Fibroblast of villous mesenchyme (primary cell): Measurements from ENCODE around the gene SEMA5A. TPM values are rescaled to one million over a fixed set of nuclear protein-coding genes. Genes with fewer than 3 reads are reported as not detected.

ENCODE experiments used
- DNase-seq: peaks from one replicate; pipeline ENCODE4 v3.0.0-alpha.2; 2010; ENCODE audit warnings: low read depth
- H3K4me3 ChIP-seq: 2 replicates; pipeline ENCODE4 v1.5.1; 2011; ENCODE audit warnings: low read depth, mild to moderate bottlenecking, low read length
- total RNA-seq: library from RNA; depleted of rRNA; stranded (reverse); fragments of >200 nt; gene quantifications from 2 replicates; pipeline ENCODE4 v1.2.3, GENCODE V29; 2012
- TF ChIP-seq, protein P1 (sequence below): IDR thresholded peaks from 2 replicates; pipeline ENCODE4 v1.5.1; 2012; ENCODE audit warnings: low read depth, mild to moderate bottlenecking, low read length; ENCODE audit not compliant: insufficient read depth

Gene SEMA5A
- total RNA-seq, 1 donor, result 72.5 TPM

DNA sequence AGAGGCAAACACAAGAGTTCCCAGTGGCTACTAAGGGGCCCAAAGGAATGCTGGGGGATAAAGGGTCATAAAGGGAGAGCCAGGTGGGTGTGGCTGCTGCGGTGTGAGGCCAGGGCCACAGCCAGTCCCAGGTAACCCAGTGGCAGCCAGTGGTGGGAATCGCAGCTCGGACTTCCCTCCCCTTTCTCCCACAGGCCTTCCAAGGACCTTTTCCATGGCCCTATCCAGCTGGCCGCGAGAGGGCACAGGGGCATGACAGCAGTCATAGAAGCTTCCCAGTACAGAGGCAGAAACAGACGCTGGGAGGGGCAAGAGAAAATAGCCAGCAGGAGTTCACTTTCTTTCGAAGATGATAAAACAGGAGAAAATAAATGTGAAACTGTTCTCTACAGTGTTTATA, 257.6 kb downstream of the SEMA5A start:
- TF ChIP-seq, protein P1, sequence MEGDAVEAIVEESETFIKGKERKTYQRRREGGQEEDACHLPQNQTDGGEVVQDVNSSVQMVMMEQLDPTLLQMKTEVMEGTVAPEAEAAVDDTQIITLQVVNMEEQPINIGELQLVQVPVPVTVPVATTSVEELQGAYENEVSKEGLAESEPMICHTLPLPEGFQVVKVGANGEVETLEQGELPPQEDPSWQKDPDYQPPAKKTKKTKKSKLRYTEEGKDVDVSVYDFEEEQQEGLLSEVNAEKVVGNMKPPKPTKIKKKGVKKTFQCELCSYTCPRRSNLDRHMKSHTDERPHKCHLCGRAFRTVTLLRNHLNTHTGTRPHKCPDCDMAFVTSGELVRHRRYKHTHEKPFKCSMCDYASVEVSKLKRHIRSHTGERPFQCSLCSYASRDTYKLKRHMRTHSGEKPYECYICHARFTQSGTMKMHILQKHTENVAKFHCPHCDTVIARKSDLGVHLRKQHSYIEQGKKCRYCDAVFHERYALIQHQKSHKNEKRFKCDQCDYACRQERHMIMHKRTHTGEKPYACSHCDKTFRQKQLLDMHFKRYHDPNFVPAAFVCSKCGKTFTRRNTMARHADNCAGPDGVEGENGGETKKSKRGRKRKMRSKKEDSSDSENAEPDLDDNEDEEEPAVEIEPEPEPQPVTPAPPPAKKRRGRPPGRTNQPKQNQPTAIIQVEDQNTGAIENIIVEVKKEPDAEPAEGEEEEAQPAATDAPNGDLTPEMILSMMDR, result no peak
- no peak for DNase-seq
- no peak overlapping the region for H3K4me3 ChIP-seq

DNA sequence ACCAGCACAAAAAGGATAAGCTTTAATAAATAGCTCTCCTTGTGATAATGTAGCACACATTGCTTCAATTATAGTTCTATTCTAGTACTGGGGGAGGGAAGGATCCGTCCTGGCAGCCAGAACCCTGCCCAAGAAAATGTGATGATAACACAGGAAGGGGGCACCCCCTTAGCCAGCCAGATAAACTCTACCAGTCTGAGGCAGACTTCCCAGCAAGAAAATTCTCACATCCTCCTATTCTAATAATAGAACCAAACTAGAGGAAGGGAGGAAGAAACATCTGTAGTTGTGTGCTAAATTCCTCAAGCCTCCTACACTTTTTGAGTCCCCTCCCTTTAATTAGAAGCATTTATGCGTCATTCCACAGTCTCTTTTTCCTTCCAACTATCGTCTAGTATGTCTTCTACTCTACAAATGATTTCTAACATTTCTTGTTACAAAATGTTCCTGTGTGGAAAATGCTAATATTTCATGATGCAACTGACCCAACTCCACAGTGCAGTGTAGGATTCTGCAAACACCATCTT, 261.0 kb downstream of the SEMA5A start:
- no peak overlapping the region for H3K4me3 ChIP-seq
- TF ChIP-seq, protein P1, result no peak
- DNase-seq, result peak; percentile 67

DNA sequence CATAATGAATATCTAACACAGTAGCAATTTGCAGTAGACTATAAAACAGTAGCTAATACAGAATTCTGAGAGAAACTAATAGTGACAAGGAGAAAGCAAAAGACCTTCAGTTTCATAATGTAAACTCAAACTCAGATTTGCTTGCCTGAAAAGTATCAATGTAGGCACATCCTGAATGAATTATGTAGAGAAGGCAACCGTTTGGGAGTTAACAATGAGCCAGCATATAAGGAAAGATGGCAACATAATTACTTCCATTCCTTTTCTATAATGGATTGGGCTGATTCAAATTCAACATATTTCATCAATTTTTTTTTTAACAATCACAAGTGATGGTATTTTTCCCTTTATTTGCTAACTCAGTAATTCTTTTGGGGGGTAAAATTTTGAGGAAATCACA, 261.6 kb downstream of the SEMA5A start:
- no peak overlapping the region for H3K4me3 ChIP-seq
- TF ChIP-seq, protein P1, result no peak
- DNase-seq, result no peak

DNA sequence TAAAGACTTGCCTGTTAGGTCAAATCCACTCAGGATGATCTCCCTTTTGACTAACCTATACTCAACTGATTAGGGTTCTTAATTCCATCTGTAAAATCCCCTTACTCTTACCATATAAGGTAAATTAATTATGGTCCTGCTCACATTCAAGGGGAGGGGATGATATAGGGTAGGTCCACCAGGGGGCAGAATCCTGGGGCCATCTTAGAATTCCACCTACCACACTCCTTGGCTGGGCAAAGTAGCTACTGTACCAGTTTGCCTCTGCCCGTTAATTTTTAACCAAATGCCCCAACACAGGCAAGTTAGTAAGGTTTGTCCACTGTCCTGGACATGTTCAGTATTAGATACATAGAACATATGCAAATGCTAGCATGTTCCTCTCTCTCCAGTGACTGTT, 262.4 kb downstream of the SEMA5A start:
- H3K4me3 ChIP-seq, result no peak overlapping the region
- no peak for DNase-seq
- TF ChIP-seq, protein P1, result no peak

DNA sequence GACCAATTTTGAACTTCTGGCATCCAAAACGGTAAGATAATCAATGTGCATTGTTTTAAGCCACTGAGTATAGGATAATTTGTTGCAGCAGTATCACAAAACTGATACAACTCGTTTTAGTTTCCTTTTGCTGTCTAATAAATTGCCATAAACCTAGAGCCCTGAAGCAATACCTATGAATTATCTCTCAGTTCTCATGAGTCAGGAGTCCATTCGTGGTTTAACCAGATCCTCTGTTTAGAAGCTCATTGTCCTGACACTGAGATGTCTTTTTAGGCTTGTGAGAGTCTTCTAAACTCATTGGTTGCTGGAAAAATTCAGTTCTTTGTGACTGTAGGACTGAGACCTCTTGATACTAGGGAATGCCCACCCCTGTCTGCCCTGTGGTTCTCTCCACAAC, 262.9 kb downstream of the SEMA5A start:
- TF ChIP-seq, protein P1, result no peak
- no peak overlapping the region for H3K4me3 ChIP-seq
- DNase-seq, result peak; percentile 53

DNA sequence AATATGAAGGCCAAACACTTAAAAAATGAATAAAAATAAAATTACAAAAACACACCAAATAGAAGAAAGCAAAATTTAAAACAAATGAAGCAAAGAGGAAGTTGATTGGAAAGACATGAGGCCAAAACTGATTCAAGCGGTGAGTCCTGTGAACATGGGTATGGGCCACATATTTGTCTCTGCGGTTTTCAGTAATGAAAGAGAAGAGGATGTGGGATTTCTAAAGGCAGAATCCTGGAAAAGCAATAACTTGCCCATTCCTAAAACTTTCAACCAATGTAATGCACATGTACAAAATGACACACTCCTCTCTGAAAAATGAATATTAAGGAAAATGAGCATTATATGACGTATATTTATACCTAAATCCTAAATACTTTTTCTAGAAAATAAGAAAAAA, 263.7 kb downstream of the SEMA5A start:
- no peak overlapping the region for H3K4me3 ChIP-seq
- DNase-seq, result no peak
- TF ChIP-seq, protein P1, result no peak

DNA sequence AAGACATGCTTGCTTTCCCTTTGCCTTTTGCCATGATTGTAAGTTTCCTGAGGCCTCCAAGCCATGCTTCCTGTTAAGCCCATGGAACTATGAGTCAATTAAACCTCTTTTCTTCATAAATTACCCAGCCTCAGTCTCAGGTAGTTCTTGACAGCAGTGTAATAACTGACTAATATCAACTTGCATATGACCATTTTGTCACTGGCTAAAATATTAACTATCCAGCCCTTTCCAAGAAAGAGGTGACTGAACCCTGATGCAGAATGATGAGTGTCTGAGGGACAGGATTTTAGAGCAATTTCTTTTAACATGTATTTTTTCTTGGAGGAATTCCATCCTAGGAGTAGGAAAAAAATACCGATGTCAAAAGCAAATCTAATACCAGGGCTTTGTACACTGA, 266.1 kb downstream of the SEMA5A start:
- DNase-seq, result no peak
- TF ChIP-seq, protein P1, result no peak
- H3K4me3 ChIP-seq, result no peak overlapping the region
